HEK293 (cell line): Measurements from ENCODE around the gene NISCH.

ENCODE experiments used
- CTCF ChIA-PET: fragments of 350-600 bp; formaldehyde crosslinking; extraction: SDS; loops from one replicate; lab custom pipeline; 2021; ENCODE audit warnings: antibody characterized with exemption; lab: Yijun Ruan, JAX
- POLR2A ChIA-PET: fragments of 300-600 bp; formaldehyde crosslinking; extraction: SDS; loops from one replicate; lab custom pipeline; 2020; ENCODE audit warnings: antibody characterized with exemption, inconsistent platforms; lab: Yijun Ruan, JAX
- H3K27ac ChIP-seq: fragments of 200-500 bp; sonication (Bioruptor generic); 2 replicates; pipeline ENCODE4 v1.5.1; 2014; ENCODE audit warnings: low read depth, low read length, control low read depth, inconsistent platforms; ENCODE audit errors: extremely low read depth
- H3K36me3 ChIP-seq, 2 experiments: fragments of 200-500 bp in 1 of 2; sonication (Bioruptor generic) in 1 of 2; 1 replicate in 1 of 2; 2 replicates in 1 of 2; pipeline ENCODE4 v1.5.1; 2014 to 2017; ENCODE audit warnings: inconsistent platforms in 2 of 2, low read length in 2 of 2; ENCODE audit not compliant: control insufficient read depth in 2 of 2, insufficient read depth in 1 of 2
- H3K4me1 ChIP-seq: fragments of 200-500 bp; sonication (Bioruptor generic); 2 replicates; pipeline ENCODE4 v1.5.1; 2014; ENCODE audit warnings: mild to moderate bottlenecking, low read length, inconsistent platforms; ENCODE audit not compliant: control insufficient read depth, insufficient read depth
- H3K4me3 ChIP-seq: 2 replicates; pipeline ENCODE4 v1.5.1; 2011; ENCODE audit warnings: low read depth, mild to moderate bottlenecking, control low read depth, low read length, moderate library complexity
- H3K9me3 ChIP-seq: fragments of 200-500 bp; sonication (Bioruptor generic); 2 replicates; pipeline ENCODE4 v1.5.1; 2014; ENCODE audit warnings: low read depth, low read length, inconsistent platforms; ENCODE audit not compliant: control insufficient read depth, insufficient read depth
- BCL11B ChIP-seq: fragments of 450-650 bp; formaldehyde crosslinking; IDR thresholded peaks from 2 replicates; pipeline ENCODE4 v1.5.1; 2016; ENCODE audit warnings: low read depth, missing biosample characterization, missing genetic modification characterization
- FEZF1 ChIP-seq: fragments of 450-650 bp; formaldehyde crosslinking; IDR thresholded peaks from 2 replicates; pipeline ENCODE4 v1.5.1; 2016; ENCODE audit warnings: missing biosample characterization, missing genetic modification characterization
- HOXC10 ChIP-seq: sonication (generic); formaldehyde crosslinking; IDR thresholded peaks from 2 replicates; pipeline ENCODE4 v1.8.1; 2023; ENCODE audit warnings: mild to moderate bottlenecking, missing genetic modification reagents
- KLF8 ChIP-seq: fragments of 450-650 bp; formaldehyde crosslinking; IDR thresholded peaks from 2 replicates; pipeline ENCODE4 v1.5.1; 2016; ENCODE audit warnings: missing biosample characterization, missing genetic modification characterization
- KLF9 ChIP-seq: fragments of 450-650 bp; formaldehyde crosslinking; IDR thresholded peaks from 2 replicates; pipeline ENCODE4 v1.5.1; 2016; ENCODE audit warnings: missing biosample characterization, missing genetic modification characterization, low read depth
- RBAK ChIP-seq: fragments of 450-650 bp; formaldehyde crosslinking; IDR thresholded peaks from 2 replicates; pipeline ENCODE4 v1.5.1; 2016; ENCODE audit warnings: missing biosample characterization, missing genetic modification characterization
- REST ChIP-seq: fragments of 450-650 bp; formaldehyde crosslinking; IDR thresholded peaks from 2 replicates; pipeline ENCODE4 v1.5.1; 2016; ENCODE audit warnings: missing biosample characterization, missing genetic modification characterization
- YY2 ChIP-seq: fragments of 450-650 bp; formaldehyde crosslinking; IDR thresholded peaks from 2 replicates; pipeline ENCODE4 v1.5.1; 2016; ENCODE audit warnings: missing biosample characterization, missing genetic modification characterization
- ZBTB26 ChIP-seq: fragments of 450-650 bp; formaldehyde crosslinking; optimal IDR thresholded peaks from 2 replicates; pipeline ENCODE3; 2016; ENCODE audit warnings: missing biosample characterization, mild to moderate bottlenecking, missing genetic modification characterization
- ZEB2 ChIP-seq: fragments of 450-650 bp; formaldehyde crosslinking; IDR thresholded peaks from 2 replicates; pipeline ENCODE4 v1.5.1; 2016; ENCODE audit warnings: missing biosample characterization, missing genetic modification characterization
- ZNF26 ChIP-seq: fragments of 450-650 bp; formaldehyde crosslinking; IDR thresholded peaks from 2 replicates; pipeline ENCODE4 v1.5.1; 2016; ENCODE audit warnings: missing biosample characterization, missing genetic modification characterization
- ZNF274 ChIP-seq, 2 experiments: fragments of 200-500 bp in 1 of 2; fragments of 450-650 bp in 1 of 2; sonication (Bioruptor generic) in 1 of 2; formaldehyde crosslinking in 1 of 2; IDR thresholded peaks; 2 replicates each; pipeline versions ENCODE4 v1.5.1 to v1.6.1; 2014 to 2016; ENCODE audit warnings: borderline replicate concordance in 1 of 2, inconsistent platforms in 1 of 2, low read length in 1 of 2, missing biosample characterization in 1 of 2, missing genetic modification characterization in 1 of 2
- ZNF366 ChIP-seq: fragments of 450-650 bp; formaldehyde crosslinking; conservative IDR thresholded peaks from 2 replicates; pipeline ENCODE4 v1.5.1; 2016; ENCODE audit warnings: missing biosample characterization, missing genetic modification characterization
- ZNF518A ChIP-seq: fragments of 450-650 bp; formaldehyde crosslinking; conservative IDR thresholded peaks from 2 replicates; pipeline ENCODE4 v1.5.1; 2016; ENCODE audit warnings: low read depth, missing biosample characterization, missing genetic modification characterization
- ZNF548 ChIP-seq: fragments of 450-650 bp; formaldehyde crosslinking; IDR thresholded peaks from 2 replicates; pipeline ENCODE4 v1.5.1; 2016; ENCODE audit warnings: missing biosample characterization, missing genetic modification characterization
- ZNF555 ChIP-seq: fragments of 450-650 bp; formaldehyde crosslinking; conservative IDR thresholded peaks from 2 replicates; pipeline ENCODE4 v1.5.1; 2017; ENCODE audit warnings: missing biosample characterization, mild to moderate bottlenecking, missing genetic modification characterization, inconsistent platforms
- ZNF701 ChIP-seq: fragments of 450-650 bp; formaldehyde crosslinking; IDR thresholded peaks from 2 replicates; pipeline ENCODE4 v1.5.1; 2016; ENCODE audit warnings: missing biosample characterization, missing genetic modification characterization
- ZNF704 ChIP-seq: fragments of 450-650 bp; formaldehyde crosslinking; IDR thresholded peaks from 2 replicates; pipeline ENCODE4 v1.5.1; 2016; ENCODE audit warnings: missing biosample characterization, missing genetic modification characterization
- ZNF792 ChIP-seq: fragments of 450-650 bp; formaldehyde crosslinking; IDR thresholded peaks from 2 replicates; pipeline ENCODE4 v1.5.1; 2016; ENCODE audit warnings: missing biosample characterization, missing genetic modification characterization
- ZNF837 ChIP-seq: fragments of 450-650 bp; formaldehyde crosslinking; IDR thresholded peaks from 2 replicates; pipeline ENCODE4 v1.5.1; 2016; ENCODE audit warnings: missing biosample characterization, missing genetic modification characterization
- ZSCAN16 ChIP-seq: fragments of 450-650 bp; formaldehyde crosslinking; IDR thresholded peaks from 2 replicates; pipeline ENCODE4 v1.5.1; 2016; ENCODE audit warnings: missing biosample characterization, missing genetic modification characterization
- ZSCAN18 ChIP-seq: fragments of 450-650 bp; formaldehyde crosslinking; IDR thresholded peaks from 2 replicates; pipeline ENCODE4 v1.5.1; 2016; ENCODE audit warnings: missing biosample characterization, missing genetic modification characterization
- ZSCAN23 ChIP-seq: fragments of 450-650 bp; formaldehyde crosslinking; IDR thresholded peaks from 2 replicates; pipeline ENCODE4 v1.5.1; 2016; ENCODE audit warnings: missing biosample characterization, missing genetic modification characterization

Gene NISCH

GRCh38 chr3:52518723-52519444 is 63.5 kb downstream of the NISCH start:
- Histone ChIP-seq H3K36me3 (peaks cover 0 to 6% of the 10 kb centered on the region in 2 experiments; a peak in 1 of 3 replicates), H3K4me1 (no peaks in the 10 kb centered on the region), H3K9me3 (no peaks in the 10 kb centered on the region), H3K27ac (no peak overlapping the region), H3K4me3 (no peak overlapping the region)
- CTCF ChIA-PET, result interaction anchor here (0.6 kb wide), 1 partner anchor 24 kb away, joined by 3 read pairs; no protein-coding TSS in a partner anchor
- POLR2A ChIA-PET, result no interaction called here
- TF ChIP-seq ZSCAN18 (tag by site-specific recombination), result no peak
- TF ChIP-seq ZNF274 (IDR thresholded peaks at IDR 0.05; ENCODE audit: low read length), result no peak
- TF ChIP-seq ZNF274 (tag by site-specific recombination; IDR thresholded peaks at IDR 0.05; ENCODE audit: borderline replicate concordance), result no peak
- TF ChIP-seq YY2, result no peak
- no peak for TF ChIP-seq FEZF1 (tag by site-specific recombination)
- TF ChIP-seq KLF9 (tag by site-specific recombination), result peak; percentile 64
- TF ChIP-seq ZNF555 (tag by site-specific recombination), result no peak
- no peak for TF ChIP-seq ZNF366
- TF ChIP-seq HOXC10 (CRISPR knock-in tag), result no peak
- no peak for TF ChIP-seq ZSCAN16 (tag by site-specific recombination)
- TF ChIP-seq RBAK (tag by site-specific recombination), result no peak
- no peak for TF ChIP-seq ZNF701
- no peak for TF ChIP-seq ZNF792 (tag by site-specific recombination)
- no peak for TF ChIP-seq ZSCAN23 (tag by site-specific recombination)
- no peak for TF ChIP-seq ZNF26 (tag by site-specific recombination)
- no peak for TF ChIP-seq ZNF518A
- TF ChIP-seq BCL11B, result no peak
- TF ChIP-seq ZBTB26 (tag by site-specific recombination), result no peak
- TF ChIP-seq ZNF837 (tag by site-specific recombination), result no peak
- TF ChIP-seq KLF8, result peak; percentile 65; the same call in 1 of the 2 replicates
- no peak for TF ChIP-seq ZNF548 (tag by site-specific recombination)
- TF ChIP-seq ZEB2 (tag by site-specific recombination), result no peak
- TF ChIP-seq REST (tag by site-specific recombination), result no peak
- no peak for TF ChIP-seq ZNF704 (tag by site-specific recombination)
